GM15510 (cell line): ENCODE data around the gene DOK3.

Experiments used
- POLR2A ChIP-seq: IDR thresholded peaks from 3 replicates; pipeline ENCODE4 v1.6.1; 2011; ENCODE audit warnings: borderline replicate concordance; ENCODE audit not compliant: insufficient read length; ENCODE audit errors: extremely low read depth

Gene DOK3

GRCh38 chr5:177498013-177498787 is 11.4 kb downstream of the DOK3 start:
- TF ChIP-seq POLR2A: no peak

GRCh38 chr5:177497292-177498012 is 12.2 kb downstream of the DOK3 start, which contains the start of gene PDLIM7:
Gene PDLIM7 (minus strand): TSS chr5:177497604. CDS start chr5:177496512, 1,092 bp downstream.
- peak; percentile 96 for TF ChIP-seq POLR2A

- no peak for TF ChIP-seq POLR2A
Measured at GRCh38 chr5:177496727-177497291, 12.8 kb downstream of the DOK3 start.

- no peak for TF ChIP-seq POLR2A
Measured at GRCh38 chr5:177496070-177496726, 13.4 kb downstream of the DOK3 start.

- no peak for TF ChIP-seq POLR2A
Measured at GRCh38 chr5:177495243-177496060, 14.2 kb downstream of the DOK3 start.

GRCh38 chr5:177494346-177495195 is 15.1 kb downstream of the DOK3 start:
- TF ChIP-seq POLR2A: no peak

GRCh38 chr5:177493795-177494345 is 15.8 kb downstream of the DOK3 start:
- no peak for TF ChIP-seq POLR2A

GRCh38 chr5:177492841-177493240 is 16.8 kb downstream of the DOK3 start:
- TF ChIP-seq POLR2A: no peak

GRCh38 chr5:177491983-177492746 is 17.5 kb downstream of the DOK3 start:
- TF ChIP-seq POLR2A: no peak

- no peak for TF ChIP-seq POLR2A
Measured at GRCh38 chr5:177491429-177491945, 18.1 kb downstream of the DOK3 start.

- no peak for TF ChIP-seq POLR2A
Measured at GRCh38 chr5:177490992-177491391, 18.6 kb downstream of the DOK3 start.
